Heart left ventricle (tissue), 13 donors: ENCODE data around the gene GPR152.

Experiments used
- CTCF ChIP-seq, 12 donors: fragments of 200-600 bp; sonication (generic) in 4 of 12; IDR thresholded peaks; one replicate each; pipeline versions ENCODE4 v1.5.0 to v1.8.0; 2018 to 2022; ENCODE audit warnings: antibody characterized with exemption in 12 of 12, mild to moderate bottlenecking in 5 of 12
- POLR2A ChIP-seq, 2 donors: fragments of 450-650 bp; IDR thresholded peaks; one replicate each; pipeline ENCODE4 v1.6.1; 2017; ENCODE audit warnings: antibody characterized with exemption in 2 of 2, mild to moderate bottlenecking in 2 of 2, moderate library complexity in 2 of 2
- donor health status: ischemic (EF 13 %, LVEDD 7.1; RV severe dilation, severe dysfunction).
- donor health status: DM: no; HTN: yes; CAD: no.
- donor health status: DM: no; HTN: no; CAD: no.
- donor health status: ischemic (EF 25% LVEDD 6.9; RV normal size, moderate dysfunction).
- donor health status: ischemic (EF 25% LVEDD 5.7; RV mildly dilated, moderate dysfunction).
- donor health status: ischemic (EF 35%, LVEDD 5.7; RV mildly dilated, moderate dysfunction).
- donor health status: nonischemic (EF 11% LVEDD 7.7; RV severe dilation, severe dysfunction).
- donor health status: DM: yes; HTN: yes; CAD: no.
- donor health status: PGD.
- donor health status: ischemic (EF 29% LVEDD 5.4; RV normal size, mild dysfunction).
- donor health status: nonischemic (EF 23%, LVEDD 6.1; RV moderate dilation, normal function).

- TF ChIP-seq POLR2A (IDR thresholded peaks at IDR 0.05) (no peak), CTCF (IDR thresholded peaks at IDR 0.05) (no peak)
These were observed 43.6 kb upstream of the GPR152 start for GRCh38 chr11:67496113-67496512.
